C4-2B (cell line): ENCODE measurements around the gene SKI.

Experiments used
- H3K27ac ChIP-seq: fragments of 450-650 bp; 2 replicates; pipeline ENCODE4 v1.5.1; 2017
- ZFX ChIP-seq: fragments of 450-650 bp; IDR thresholded peaks from 2 replicates; pipeline ENCODE4 v1.6.1; 2017
- TF ChIP-seq, protein P1 (sequence below): fragments of 450-650 bp; conservative IDR thresholded peaks from 2 replicates; pipeline ENCODE4 v1.5.1; 2017; ENCODE audit warnings: mild to moderate bottlenecking

The SKI gene

GRCh38 chr1:2228157-2228594 lies at the start of gene SKI:
TSS of gene SKI (plus strand) at chr1:2228319. CDS start at chr1:2228767, 448 bp downstream.
- peak within 1 kb of the TSS; percentile 93 for H3K27ac ChIP-seq
- TF ChIP-seq, protein P1, sequence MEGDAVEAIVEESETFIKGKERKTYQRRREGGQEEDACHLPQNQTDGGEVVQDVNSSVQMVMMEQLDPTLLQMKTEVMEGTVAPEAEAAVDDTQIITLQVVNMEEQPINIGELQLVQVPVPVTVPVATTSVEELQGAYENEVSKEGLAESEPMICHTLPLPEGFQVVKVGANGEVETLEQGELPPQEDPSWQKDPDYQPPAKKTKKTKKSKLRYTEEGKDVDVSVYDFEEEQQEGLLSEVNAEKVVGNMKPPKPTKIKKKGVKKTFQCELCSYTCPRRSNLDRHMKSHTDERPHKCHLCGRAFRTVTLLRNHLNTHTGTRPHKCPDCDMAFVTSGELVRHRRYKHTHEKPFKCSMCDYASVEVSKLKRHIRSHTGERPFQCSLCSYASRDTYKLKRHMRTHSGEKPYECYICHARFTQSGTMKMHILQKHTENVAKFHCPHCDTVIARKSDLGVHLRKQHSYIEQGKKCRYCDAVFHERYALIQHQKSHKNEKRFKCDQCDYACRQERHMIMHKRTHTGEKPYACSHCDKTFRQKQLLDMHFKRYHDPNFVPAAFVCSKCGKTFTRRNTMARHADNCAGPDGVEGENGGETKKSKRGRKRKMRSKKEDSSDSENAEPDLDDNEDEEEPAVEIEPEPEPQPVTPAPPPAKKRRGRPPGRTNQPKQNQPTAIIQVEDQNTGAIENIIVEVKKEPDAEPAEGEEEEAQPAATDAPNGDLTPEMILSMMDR, result no peak
- TF ChIP-seq ZFX, result no peak

DNA sequence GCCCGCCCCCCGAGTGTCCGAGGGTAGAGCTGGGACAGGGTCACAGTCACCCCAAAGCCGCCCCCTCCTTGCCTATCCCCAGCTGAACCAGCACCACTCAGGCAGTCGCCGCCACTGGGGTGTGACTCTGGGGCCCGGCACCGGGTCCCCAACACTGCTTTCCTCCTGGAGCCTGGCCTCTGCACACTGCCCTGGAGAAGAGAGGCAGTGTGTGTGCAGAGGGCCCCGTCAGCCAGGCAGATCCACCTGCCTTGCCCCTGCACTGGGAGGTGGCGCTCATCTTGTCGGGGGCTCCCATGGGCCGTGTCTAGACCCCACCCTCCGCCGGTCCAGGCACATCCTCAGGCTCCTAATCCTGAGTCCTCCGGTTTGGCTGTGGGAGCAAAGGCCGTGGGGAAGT lies 49.2 kb upstream of the SKI start:
- H3K27ac ChIP-seq, result no peak overlapping the region
- TF ChIP-seq, protein P1, result no peak
- TF ChIP-seq ZFX, result no peak

GRCh38 chr1:2179283-2180013 lies 48.7 kb upstream of the SKI start:
- TF ChIP-seq ZFX, result no peak
- TF ChIP-seq, protein P1, result no peak
- no peak overlapping the region for H3K27ac ChIP-seq

GRCh38 chr1:2180297-2181245 lies 47.5 kb upstream of the SKI start:
- TF ChIP-seq ZFX, result no peak
- TF ChIP-seq, protein P1, result no peak
- no peak overlapping the region for H3K27ac ChIP-seq

GRCh38 chr1:2181271-2181670 lies 46.8 kb upstream of the SKI start:
- no peak for TF ChIP-seq ZFX

GRCh38 chr1:2181752-2182151 lies 46.4 kb upstream of the SKI start:
- no peak overlapping the region for H3K27ac ChIP-seq
- TF ChIP-seq, protein P1, result no peak
- TF ChIP-seq ZFX, result no peak

More at GRCh38 chr1:2181271-2181670, 46.8 kb upstream of the SKI start:
- H3K27ac ChIP-seq, result no peak overlapping the region

DNA sequence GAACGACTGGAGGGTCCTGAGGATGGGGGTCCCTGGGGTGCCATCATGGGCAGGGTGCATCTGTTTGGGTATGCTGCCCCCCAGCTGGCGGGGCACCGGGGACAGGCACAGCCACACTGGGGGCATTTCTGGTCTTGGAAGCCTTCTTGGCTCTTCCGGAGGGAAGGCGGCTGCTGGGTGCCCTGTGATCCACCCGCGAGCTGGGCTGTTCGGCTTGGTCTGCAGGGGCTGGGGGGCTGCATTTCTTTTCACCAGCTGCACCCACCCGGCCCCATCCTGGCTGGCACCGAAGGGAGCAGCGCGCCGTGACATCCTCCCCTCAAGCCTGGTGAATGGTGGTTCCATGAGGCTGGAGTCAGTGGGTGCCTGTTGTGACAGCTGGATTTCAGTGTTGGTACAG lies 45.7 kb upstream of the SKI start:
- no peak for TF ChIP-seq ZFX
- TF ChIP-seq, protein P1, result no peak
- H3K27ac ChIP-seq, result no peak overlapping the region
